Head of caudate nucleus (tissue), 42 donors: ENCODE measurements around the gene SLC25A41.

ENCODE experiments used
- DNase-seq, 42 donors: peaks; one replicate each; pipeline versions ENCODE4 v3.0.0 to v3.0.0-alpha.2; 2020 to 2021; ENCODE audit warnings: mixed read lengths in 7 of 42
- intact Hi-C: fragments of 100-400 bp; cut with DNase I; formaldehyde crosslinking; loops from one replicate; pipeline ENCODE4 v1.15.0; 2022

The SLC25A41 gene

GRCh38 chr19:6392221-6393073 lies 41.1 kb downstream of the SLC25A41 start:
- intact Hi-C loops = loop anchor here (2.0 kb wide), 1 partner anchor 32 kb away; the partner anchor contains the start of gene KHSRP

GRCh38 chr19:6387372-6387771 lies 46.2 kb downstream of the SLC25A41 start:
- no peak for DNase-seq
- intact Hi-C loops = no loop called here

More at GRCh38 chr19:6392221-6393073, 41.1 kb downstream of the SLC25A41 start:
- no peak for DNase-seq

- no peak for DNase-seq
- intact Hi-C loops = no loop called here
Observed at GRCh38 chr19:6384381-6384780, 49.2 kb downstream of the SLC25A41 start.

- intact Hi-C loops = no loop called here
- no peak for DNase-seq
Observed at GRCh38 chr19:6383188-6383587, 50.4 kb downstream of the SLC25A41 start.

GRCh38 chr19:6381030-6381750 lies 52.4 kb downstream of the SLC25A41 start:
- intact Hi-C loops = no loop called here
- DNase-seq = peak; percentile 27 to 94 (median 78)

GRCh38 chr19:6379744-6380143 lies 53.8 kb downstream of the SLC25A41 start:
- no peak for DNase-seq
- intact Hi-C loops = no loop called here

GRCh38 chr19:6378486-6378885 lies 55.1 kb downstream of the SLC25A41 start:
- intact Hi-C loops = no loop called here
- DNase-seq = no peak

- DNase-seq = no peak
- intact Hi-C loops = no loop called here
Observed at GRCh38 chr19:6378041-6378440, 55.5 kb downstream of the SLC25A41 start.

- intact Hi-C loops = no loop called here
- DNase-seq = peak in 3 of 42 donors; percentile 27 to 44 (median 33)
Observed at GRCh38 chr19:6376512-6377190, 56.9 kb downstream of the SLC25A41 start.
